GM23338 (cell line): ENCODE measurements around the gene IRAK1. TPM values are rescaled to one million over a fixed set of nuclear protein-coding genes. Genes with fewer than 3 reads are reported as not detected.

ENCODE experiments used
- EZH2 ChIP-seq: fragments of 200-600 bp; sonication (generic); IDR thresholded peaks from one replicate; pipeline ENCODE4 v1.8.0; 2017; ENCODE audit warnings: antibody characterized with exemption, mild to moderate bottlenecking, low read depth; ENCODE audit not compliant: unreplicated experiment
- EZH2phosphoT487 ChIP-seq: fragments of 200-600 bp; sonication (generic); IDR thresholded peaks from one replicate; pipeline ENCODE4 v1.8.1; 2018; ENCODE audit warnings: antibody characterized with exemption; ENCODE audit not compliant: unreplicated experiment
- JUNB ChIP-seq: IDR thresholded peaks from one replicate; pipeline ENCODE4 v1.6.1; 2016; ENCODE audit warnings: antibody characterized with exemption; ENCODE audit not compliant: unreplicated experiment
- NANOG ChIP-seq: IDR thresholded peaks from 2 replicates; pipeline ENCODE4 v1.6.1; 2016; ENCODE audit warnings: antibody characterized with exemption, borderline replicate concordance
- POLR2AphosphoS5 ChIP-seq: IDR thresholded peaks from 2 replicates; pipeline ENCODE4 v1.6.1; 2016; ENCODE audit warnings: antibody characterized with exemption, low read depth
- REST ChIP-seq: IDR thresholded peaks from one replicate; pipeline ENCODE4 v1.6.1; 2018; ENCODE audit warnings: antibody characterized with exemption; ENCODE audit not compliant: unreplicated experiment
- STAT1 ChIP-seq: IDR thresholded peaks from one replicate; pipeline ENCODE4 v1.6.1; 2016; ENCODE audit warnings: antibody characterized with exemption; ENCODE audit not compliant: unreplicated experiment
- ZNF114 ChIP-seq: fragments of 250-450 bp; sonication (Bioruptor Pico); IDR thresholded peaks from 2 replicates; pipeline ENCODE4 v1.5.0; 2020; ENCODE audit warnings: mild to moderate bottlenecking, moderate library complexity
- ZNF331 ChIP-seq: fragments of 250-450 bp; sonication (Bioruptor Pico); IDR thresholded peaks from 2 replicates; pipeline ENCODE4 v1.5.0; 2020; ENCODE audit warnings: low read depth, mild to moderate bottlenecking, moderate library complexity
- polyA plus RNA-seq: library from polyadenylated mRNA; unstranded; fragments of >200 nt; fragmentation: Nextera tagmentation; extraction: Ambion mirVana; gene quantifications from 2 replicates; pipeline ENCODE4 v1.2.1, GENCODE V29; 2016
- total RNA-seq: library from RNA; depleted of rRNA; stranded (reverse); fragments of >200 nt; shearing (Covaris generic); gene quantifications from 2 replicates; pipeline ENCODE4 v1.2.3, GENCODE V29; 2014
- TF ChIP-seq, protein P1 (sequence below): fragments of 250-450 bp; sonication (Bioruptor Pico); IDR thresholded peaks from 2 replicates; pipeline ENCODE4 v1.5.0; 2020; ENCODE audit warnings: mild to moderate bottlenecking, moderate library complexity
- TF ChIP-seq, protein P2 (sequence below), 2 experiments: fragments of 200-600 bp in 1 of 2; sonication (generic) in 1 of 2; conservative IDR thresholded peaks; 2 replicates each; pipeline versions ENCODE4 v1.5.1 to v1.6.1; 2016 to 2017; ENCODE audit warnings: antibody characterized with exemption in 2 of 2, low read depth in 2 of 2, mild to moderate bottlenecking in 2 of 2, moderate library complexity in 1 of 2

Gene IRAK1
- total and polyA plus RNA-seq, 2 experiments from 2014 or later = 21.6 to 38.0 TPM

DNA sequence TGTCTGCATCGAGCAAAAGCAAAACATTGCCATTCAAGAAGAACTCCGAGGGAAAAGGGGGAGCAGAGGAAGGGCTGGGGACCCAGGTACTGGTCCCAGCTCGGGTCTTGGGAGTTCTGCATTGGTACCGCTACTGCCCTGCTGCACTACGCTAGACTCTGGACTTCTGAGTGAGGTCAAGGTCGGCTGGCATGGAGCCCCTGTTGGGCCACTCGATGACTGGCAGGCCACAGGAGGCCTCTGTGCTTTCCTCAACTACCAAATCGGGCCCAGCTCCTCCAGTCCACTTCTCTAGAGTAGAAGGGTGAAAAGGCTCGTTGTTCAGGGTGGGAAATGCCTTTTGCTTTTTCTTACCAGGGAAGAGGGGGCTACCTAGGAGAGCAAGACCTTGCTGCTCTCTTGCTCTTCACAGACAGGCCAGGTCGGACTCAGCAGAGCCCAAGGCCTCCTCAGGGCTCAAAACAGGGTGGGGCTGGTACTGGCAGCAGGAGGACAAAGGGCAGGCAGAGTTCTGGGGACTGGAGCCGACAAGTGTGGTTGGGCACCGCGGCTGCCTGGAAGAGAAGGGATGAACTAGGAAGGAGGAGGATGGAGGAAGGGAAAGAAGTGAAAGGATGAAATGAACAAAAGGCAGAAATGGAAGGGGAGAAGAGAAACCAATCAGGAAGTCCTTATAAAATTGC, 8.9 kb upstream of the IRAK1 start (continued):
- TF ChIP-seq, protein P1, sequence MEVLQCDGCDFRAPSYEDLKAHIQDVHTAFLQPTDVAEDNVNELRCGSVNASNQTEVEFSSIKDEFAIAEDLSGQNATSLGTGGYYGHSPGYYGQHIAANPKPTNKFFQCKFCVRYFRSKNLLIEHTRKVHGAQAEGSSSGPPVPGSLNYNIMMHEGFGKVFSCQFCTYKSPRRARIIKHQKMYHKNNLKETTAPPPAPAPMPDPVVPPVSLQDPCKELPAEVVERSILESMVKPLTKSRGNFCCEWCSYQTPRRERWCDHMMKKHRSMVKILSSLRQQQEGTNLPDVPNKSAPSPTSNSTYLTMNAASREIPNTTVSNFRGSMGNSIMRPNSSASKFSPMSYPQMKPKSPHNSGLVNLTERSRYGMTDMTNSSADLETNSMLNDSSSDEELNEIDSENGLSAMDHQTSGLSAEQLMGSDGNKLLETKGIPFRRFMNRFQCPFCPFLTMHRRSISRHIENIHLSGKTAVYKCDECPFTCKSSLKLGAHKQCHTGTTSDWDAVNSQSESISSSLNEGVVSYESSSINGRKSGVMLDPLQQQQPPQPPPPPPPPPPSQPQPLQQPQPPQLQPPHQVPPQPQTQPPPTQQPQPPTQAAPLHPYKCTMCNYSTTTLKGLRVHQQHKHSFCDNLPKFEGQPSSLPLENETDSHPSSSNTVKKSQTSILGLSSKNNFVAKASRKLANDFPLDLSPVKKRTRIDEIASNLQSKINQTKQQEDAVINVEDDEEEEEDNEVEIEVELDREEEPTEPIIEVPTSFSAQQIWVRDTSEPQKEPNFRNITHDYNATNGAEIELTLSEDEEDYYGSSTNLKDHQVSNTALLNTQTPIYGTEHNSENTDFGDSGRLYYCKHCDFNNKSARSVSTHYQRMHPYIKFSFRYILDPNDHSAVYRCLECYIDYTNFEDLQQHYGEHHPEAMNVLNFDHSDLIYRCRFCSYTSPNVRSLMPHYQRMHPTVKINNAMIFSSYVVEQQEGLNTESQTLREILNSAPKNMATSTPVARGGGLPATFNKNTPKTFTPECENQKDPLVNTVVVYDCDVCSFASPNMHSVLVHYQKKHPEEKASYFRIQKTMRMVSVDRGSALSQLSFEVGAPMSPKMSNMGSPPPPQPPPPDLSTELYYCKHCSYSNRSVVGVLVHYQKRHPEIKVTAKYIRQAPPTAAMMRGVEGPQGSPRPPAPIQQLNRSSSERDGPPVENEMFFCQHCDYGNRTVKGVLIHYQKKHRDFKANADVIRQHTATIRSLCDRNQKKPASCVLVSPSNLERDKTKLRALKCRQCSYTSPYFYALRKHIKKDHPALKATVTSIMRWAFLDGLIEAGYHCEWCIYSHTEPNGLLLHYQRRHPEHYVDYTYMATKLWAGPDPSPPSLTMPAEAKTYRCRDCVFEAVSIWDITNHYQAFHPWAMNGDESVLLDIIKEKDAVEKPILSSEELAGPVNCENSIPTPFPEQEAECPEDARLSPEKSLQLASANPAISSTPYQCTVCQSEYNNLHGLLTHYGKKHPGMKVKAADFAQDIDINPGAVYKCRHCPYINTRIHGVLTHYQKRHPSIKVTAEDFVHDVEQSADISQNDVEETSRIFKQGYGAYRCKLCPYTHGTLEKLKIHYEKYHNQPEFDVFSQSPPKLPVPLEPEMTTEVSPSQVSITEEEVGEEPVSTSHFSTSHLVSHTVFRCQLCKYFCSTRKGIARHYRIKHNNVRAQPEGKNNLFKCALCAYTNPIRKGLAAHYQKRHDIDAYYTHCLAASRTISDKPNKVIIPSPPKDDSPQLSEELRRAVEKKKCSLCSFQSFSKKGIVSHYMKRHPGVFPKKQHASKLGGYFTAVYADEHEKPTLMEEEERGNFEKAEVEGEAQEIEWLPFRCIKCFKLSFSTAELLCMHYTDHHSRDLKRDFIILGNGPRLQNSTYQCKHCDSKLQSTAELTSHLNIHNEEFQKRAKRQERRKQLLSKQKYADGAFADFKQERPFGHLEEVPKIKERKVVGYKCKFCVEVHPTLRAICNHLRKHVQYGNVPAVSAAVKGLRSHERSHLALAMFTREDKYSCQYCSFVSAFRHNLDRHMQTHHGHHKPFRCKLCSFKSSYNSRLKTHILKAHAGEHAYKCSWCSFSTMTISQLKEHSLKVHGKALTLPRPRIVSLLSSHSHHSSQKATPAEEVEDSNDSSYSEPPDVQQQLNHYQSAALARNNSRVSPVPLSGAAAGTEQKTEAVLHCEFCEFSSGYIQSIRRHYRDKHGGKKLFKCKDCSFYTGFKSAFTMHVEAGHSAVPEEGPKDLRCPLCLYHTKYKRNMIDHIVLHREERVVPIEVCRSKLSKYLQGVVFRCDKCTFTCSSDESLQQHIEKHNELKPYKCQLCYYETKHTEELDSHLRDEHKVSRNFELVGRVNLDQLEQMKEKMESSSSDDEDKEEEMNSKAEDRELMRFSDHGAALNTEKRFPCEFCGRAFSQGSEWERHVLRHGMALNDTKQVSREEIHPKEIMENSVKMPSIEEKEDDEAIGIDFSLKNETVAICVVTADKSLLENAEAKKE (CRISPR knock-in tag) = no peak
- TF ChIP-seq EZH2phosphoT487 = no peak
- no peak for TF ChIP-seq STAT1
- no peak for TF ChIP-seq JUNB
- no peak for TF ChIP-seq NANOG
- no peak for TF ChIP-seq REST
- TF ChIP-seq ZNF114 (CRISPR knock-in tag) = no peak
- TF ChIP-seq, protein P2, sequence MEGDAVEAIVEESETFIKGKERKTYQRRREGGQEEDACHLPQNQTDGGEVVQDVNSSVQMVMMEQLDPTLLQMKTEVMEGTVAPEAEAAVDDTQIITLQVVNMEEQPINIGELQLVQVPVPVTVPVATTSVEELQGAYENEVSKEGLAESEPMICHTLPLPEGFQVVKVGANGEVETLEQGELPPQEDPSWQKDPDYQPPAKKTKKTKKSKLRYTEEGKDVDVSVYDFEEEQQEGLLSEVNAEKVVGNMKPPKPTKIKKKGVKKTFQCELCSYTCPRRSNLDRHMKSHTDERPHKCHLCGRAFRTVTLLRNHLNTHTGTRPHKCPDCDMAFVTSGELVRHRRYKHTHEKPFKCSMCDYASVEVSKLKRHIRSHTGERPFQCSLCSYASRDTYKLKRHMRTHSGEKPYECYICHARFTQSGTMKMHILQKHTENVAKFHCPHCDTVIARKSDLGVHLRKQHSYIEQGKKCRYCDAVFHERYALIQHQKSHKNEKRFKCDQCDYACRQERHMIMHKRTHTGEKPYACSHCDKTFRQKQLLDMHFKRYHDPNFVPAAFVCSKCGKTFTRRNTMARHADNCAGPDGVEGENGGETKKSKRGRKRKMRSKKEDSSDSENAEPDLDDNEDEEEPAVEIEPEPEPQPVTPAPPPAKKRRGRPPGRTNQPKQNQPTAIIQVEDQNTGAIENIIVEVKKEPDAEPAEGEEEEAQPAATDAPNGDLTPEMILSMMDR (conservative IDR thresholded peaks at IDR 0.05; ENCODE audit: low read depth in 2 of 2) = no peak
- no peak for TF ChIP-seq ZNF331 (CRISPR knock-in tag)
- no peak for TF ChIP-seq EZH2
- TF ChIP-seq POLR2AphosphoS5 = no peak
